Caco-2 (cell line): ENCODE data around the gene ZIC4. TPM values are rescaled to one million over a fixed set of nuclear protein-coding genes. Genes with fewer than 3 reads are reported as not detected.

Experiments used
- BruUV-seq: library from RNA; stranded (reverse); fragments of 400-500 nt; replicated peaks from 2 replicates; lab custom pipeline; 2021; lab: Mats Ljungman, UMichigan
- CTCF ChIA-PET: fragments of 300-600 bp; sonication (Branson Sonifier 250); formaldehyde crosslinking; loops from one replicate; lab custom pipeline; 2022; ENCODE audit warnings: antibody characterized with exemption; lab: Charles Lee
- POLR2A ChIA-PET: fragments of 300-600 bp; sonication (Branson Sonifier 250); formaldehyde crosslinking; loops from one replicate; lab custom pipeline; 2022; ENCODE audit warnings: antibody characterized with exemption; lab: Charles Lee
- DNase-seq, 2 experiments: peaks; one replicate each; pipeline versions ENCODE4 v3.0.0 to v3.0.0-alpha.2; 2020 to 2022
- H3K27me3 ChIP-seq: replicated peaks from 2 replicates; pipeline ENCODE4 v1.6.0; 2011; ENCODE audit warnings: low read length; ENCODE audit not compliant: control insufficient read depth, insufficient read depth
- H3K36me3 ChIP-seq: 2 replicates; pipeline ENCODE4 v1.5.1; 2011; ENCODE audit warnings: low read length; ENCODE audit not compliant: control insufficient read depth, insufficient read depth
- H3K4me1 ChIP-seq: fragments of 250-450 bp; sonication (Bioruptor Pico); 2 replicates; pipeline ENCODE4 v1.5.1; 2020; ENCODE audit warnings: mild to moderate bottlenecking
- H3K4me3 ChIP-seq: 2 replicates; pipeline ENCODE4 v1.5.1; 2011; ENCODE audit warnings: low read depth, mild to moderate bottlenecking, control low read depth, low read length
- H3K9me3 ChIP-seq: fragments of 250-450 bp; sonication (Bioruptor Pico); 2 replicates; pipeline ENCODE4 v1.5.1; 2020; ENCODE audit warnings: mild to moderate bottlenecking, moderate library complexity
- H3K27ac Mint-ChIP-seq: one replicate; pipeline ENCODE4 v1.8.0; 2022; ENCODE audit warnings: mixed read lengths; ENCODE audit not compliant: unreplicated experiment
- H3K27me3 Mint-ChIP-seq: one replicate; pipeline ENCODE4 v1.8.0; 2022; ENCODE audit warnings: mixed read lengths; ENCODE audit not compliant: insufficient read depth, unreplicated experiment
- H3K36me3 Mint-ChIP-seq: one replicate; pipeline ENCODE4 v1.8.0; 2022; ENCODE audit warnings: mild to moderate bottlenecking, mixed read lengths; ENCODE audit not compliant: insufficient read depth, unreplicated experiment
- H3K4me1 Mint-ChIP-seq: one replicate; pipeline ENCODE4 v1.8.0; 2022; ENCODE audit warnings: low read depth, mixed read lengths; ENCODE audit not compliant: unreplicated experiment
- H3K4me3 Mint-ChIP-seq: one replicate; pipeline ENCODE4 v1.8.0; 2022; ENCODE audit warnings: mild to moderate bottlenecking, moderate library complexity, mixed read lengths; ENCODE audit not compliant: unreplicated experiment
- H3K9me3 Mint-ChIP-seq: one replicate; pipeline ENCODE4 v1.8.0; 2022; ENCODE audit warnings: mixed read lengths; ENCODE audit not compliant: unreplicated experiment
- intact Hi-C: fragments of 100-400 bp; cut with micrococcal nuclease; formaldehyde crosslinking; loops from one replicate; pipeline ENCODE4 v1.10.0; 2022; ENCODE audit not compliant: unreplicated experiment
- total RNA-seq: library from RNA; stranded (reverse); gene quantifications from 2 replicates; pipeline ENCODE4 v1.2.3, GENCODE V29; 2022
- TF ChIP-seq, protein P1 (sequence below), 2 experiments: fragments of 200-600 bp in 1 of 2; IDR thresholded peaks; 1 replicate in 1 of 2; 2 replicates in 1 of 2; pipeline versions ENCODE4 v1.5.1 to v1.8.0; 2011 to 2022; ENCODE audit warnings: antibody characterized with exemption in 1 of 2, control low read depth in 1 of 2, inconsistent platforms in 1 of 2, low read depth in 1 of 2, low read length in 1 of 2, mild to moderate bottlenecking in 1 of 2, moderate library complexity in 1 of 2; ENCODE audit not compliant: insufficient read depth in 1 of 2, severe bottlenecking in 1 of 2, unreplicated experiment in 1 of 2

ZIC4 gene
- total RNA-seq, 1 experiment from 2014 or later, result not detected

- Histone ChIP-seq H3K4me3 (no peak overlapping the region), H3K27me3 (no peaks in the 10 kb centered on the region), H3K9me3 (no peaks in the 10 kb centered on the region), H3K4me1 (no peaks in the 10 kb centered on the region), H3K36me3 (no peaks in the 10 kb centered on the region)
- ChIA-PET CTCF (no interaction called here), POLR2A (no interaction called here)
- H3K27me3 Mint-ChIP-seq, result no peaks in the 10 kb centered on the region
- no peaks in the 10 kb centered on the region for H3K4me1 Mint-ChIP-seq
- no peaks in the 10 kb centered on the region for H3K36me3 Mint-ChIP-seq
- intact Hi-C loops, result no loop called here
- H3K4me3 Mint-ChIP-seq, result no peak overlapping the region
- TF ChIP-seq, protein P1, sequence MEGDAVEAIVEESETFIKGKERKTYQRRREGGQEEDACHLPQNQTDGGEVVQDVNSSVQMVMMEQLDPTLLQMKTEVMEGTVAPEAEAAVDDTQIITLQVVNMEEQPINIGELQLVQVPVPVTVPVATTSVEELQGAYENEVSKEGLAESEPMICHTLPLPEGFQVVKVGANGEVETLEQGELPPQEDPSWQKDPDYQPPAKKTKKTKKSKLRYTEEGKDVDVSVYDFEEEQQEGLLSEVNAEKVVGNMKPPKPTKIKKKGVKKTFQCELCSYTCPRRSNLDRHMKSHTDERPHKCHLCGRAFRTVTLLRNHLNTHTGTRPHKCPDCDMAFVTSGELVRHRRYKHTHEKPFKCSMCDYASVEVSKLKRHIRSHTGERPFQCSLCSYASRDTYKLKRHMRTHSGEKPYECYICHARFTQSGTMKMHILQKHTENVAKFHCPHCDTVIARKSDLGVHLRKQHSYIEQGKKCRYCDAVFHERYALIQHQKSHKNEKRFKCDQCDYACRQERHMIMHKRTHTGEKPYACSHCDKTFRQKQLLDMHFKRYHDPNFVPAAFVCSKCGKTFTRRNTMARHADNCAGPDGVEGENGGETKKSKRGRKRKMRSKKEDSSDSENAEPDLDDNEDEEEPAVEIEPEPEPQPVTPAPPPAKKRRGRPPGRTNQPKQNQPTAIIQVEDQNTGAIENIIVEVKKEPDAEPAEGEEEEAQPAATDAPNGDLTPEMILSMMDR (IDR thresholded peaks at IDR 0.05; ENCODE audit: insufficient read depth in 1 of 2, low read depth in 1 of 2, low read length in 1 of 2, severe bottlenecking in 1 of 2, unreplicated experiment in 1 of 2), result no peak
- no peak for DNase-seq
- H3K9me3 Mint-ChIP-seq, result no peaks in the 10 kb centered on the region
- no peak overlapping the region for H3K27ac Mint-ChIP-seq
- no TSS peak for BruUV-seq
Measured at GRCh38 chr3:147348976-147349375, 57.4 kb downstream of the ZIC4 start.

DNA sequence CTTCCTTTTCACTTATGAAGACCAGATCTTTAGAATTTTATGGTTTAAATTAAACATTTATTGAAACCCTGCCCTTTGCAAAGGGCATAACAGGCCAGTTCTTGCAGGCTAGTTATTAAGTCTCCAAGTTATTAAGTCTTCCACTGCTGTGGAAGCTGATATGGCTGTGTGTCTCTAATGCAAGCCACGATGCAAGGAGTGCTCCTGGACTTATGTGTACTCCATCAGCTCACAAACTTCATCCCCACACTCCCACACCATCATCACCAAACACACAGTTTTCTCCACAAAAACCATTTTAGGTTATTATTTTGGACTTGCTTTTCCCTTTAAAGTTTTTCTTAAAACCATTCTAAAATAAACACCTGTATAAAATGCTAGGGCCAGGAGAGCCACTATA lies 62.4 kb downstream of the ZIC4 start:
- ChIA-PET CTCF (no interaction called here), POLR2A (no interaction called here)
- Histone ChIP-seq H3K4me1 (no peaks in the 10 kb centered on the region), H3K4me3 (no peak overlapping the region), H3K9me3 (no peaks in the 10 kb centered on the region), H3K36me3 (no peaks in the 10 kb centered on the region), H3K27me3 (no peaks in the 10 kb centered on the region)
- Mint-ChIP-seq H3K4me1 (no peaks in the 10 kb centered on the region), H3K27ac (no peak overlapping the region), H3K27me3 (no peaks in the 10 kb centered on the region), H3K9me3 (no peaks in the 10 kb centered on the region), H3K36me3 (no peaks in the 10 kb centered on the region), H3K4me3 (no peak overlapping the region)
- TF ChIP-seq, protein P1 (IDR thresholded peaks at IDR 0.05; ENCODE audit: insufficient read depth in 1 of 2, low read depth in 1 of 2, low read length in 1 of 2, severe bottlenecking in 1 of 2, unreplicated experiment in 1 of 2), result no peak
- no peak for DNase-seq
- intact Hi-C loops, result no loop called here
- no TSS peak for BruUV-seq

DNA sequence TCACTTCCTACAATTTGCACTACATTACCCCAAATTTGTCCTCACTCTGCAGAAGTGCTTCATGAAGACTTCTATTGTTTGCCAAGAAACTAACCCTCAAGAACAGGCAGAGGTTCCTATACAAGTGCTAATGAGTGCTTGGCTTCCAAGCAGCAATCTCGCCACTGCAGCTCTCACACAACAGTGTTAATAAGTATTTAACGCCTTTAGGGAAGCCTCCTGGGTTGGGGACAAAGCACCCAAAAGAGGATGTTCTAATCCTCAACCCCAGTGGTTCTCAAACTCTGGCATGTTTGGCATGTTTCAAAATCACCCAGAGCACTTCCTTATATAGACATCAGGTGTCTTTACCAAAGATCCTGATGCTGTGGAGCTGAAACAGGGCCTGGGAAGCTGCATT lies 64.6 kb downstream of the ZIC4 start:
- Mint-ChIP-seq H3K4me1 (no peaks in the 10 kb centered on the region), H3K27ac (no peak overlapping the region), H3K4me3 (no peak overlapping the region), H3K27me3 (peaks cover 2% of the 10 kb centered on the region), H3K9me3 (no peaks in the 10 kb centered on the region), H3K36me3 (no peaks in the 10 kb centered on the region)
- TF ChIP-seq, protein P1 (IDR thresholded peaks at IDR 0.05; ENCODE audit: insufficient read depth in 1 of 2, low read depth in 1 of 2, low read length in 1 of 2, severe bottlenecking in 1 of 2, unreplicated experiment in 1 of 2), result no peak
- no TSS peak for BruUV-seq
- no peak for DNase-seq
- ChIA-PET POLR2A (no interaction called here), CTCF (no interaction called here)
- Histone ChIP-seq H3K4me3 (no peak overlapping the region), H3K9me3 (no peaks in the 10 kb centered on the region), H3K36me3 (no peaks in the 10 kb centered on the region), H3K4me1 (no peaks in the 10 kb centered on the region), H3K27me3 (no peaks in the 10 kb centered on the region)
- intact Hi-C loops, result no loop called here
